Measurements from ENCODE around the gene HAUS7.

Gene HAUS7

GRCh38 chrX:153433161-153433680 lies 37.2 kb downstream of the HAUS7 start:
- H3K79me2 ChIP-seq (ENCODE audit: insufficient read depth, low read depth), result no peaks in the 10 kb centered on the region
- TF ChIP-seq CTCF (conservative IDR thresholded peaks at IDR 0.05; ENCODE audit: low read depth, low read length), result no peak
- H3K4me2 ChIP-seq, result no peak overlapping the region
- H3K4me1 ChIP-seq (ENCODE audit: low read depth, poor library complexity, severe bottlenecking), result no peaks in the 10 kb centered on the region
- H4K20me1 ChIP-seq (ENCODE audit: insufficient read depth), result no peaks in the 10 kb centered on the region
- no peaks in the 10 kb centered on the region for H3K36me3 ChIP-seq (ENCODE audit: insufficient read depth)
- H3K27ac ChIP-seq, result no peak overlapping the region
- H3K27me3 ChIP-seq (ENCODE audit: insufficient read depth, low read depth), result no peaks in the 10 kb centered on the region
- H3K9ac ChIP-seq, result no peak overlapping the region
- no peak overlapping the region for H2AFZ ChIP-seq (ENCODE audit: low read depth)
- H3K4me3 ChIP-seq (IDR thresholded peaks at IDR 0.05; ENCODE audit: insufficient read depth, low read depth, low read length), result no peak overlapping the region

GRCh38 chrX:153430796-153431195 lies 39.6 kb downstream of the HAUS7 start:
- Histone ChIP-seq H3K27ac (no peak overlapping the region), H4K20me1 (ENCODE audit: insufficient read depth) (no peaks in the 10 kb centered on the region), H3K36me3 (ENCODE audit: insufficient read depth) (no peaks in the 10 kb centered on the region), H3K27me3 (ENCODE audit: insufficient read depth, low read depth) (no peaks in the 10 kb centered on the region), H3K4me3 (IDR thresholded peaks at IDR 0.05; ENCODE audit: insufficient read depth, low read depth, low read length) (no peak overlapping the region), H3K79me2 (ENCODE audit: insufficient read depth, low read depth) (no peaks in the 10 kb centered on the region), H3K9ac (no peak overlapping the region), H3K4me1 (ENCODE audit: low read depth, poor library complexity, severe bottlenecking) (no peaks in the 10 kb centered on the region), H3K4me2 (no peak overlapping the region), H2AFZ (ENCODE audit: low read depth) (no peak overlapping the region)
- no peak for TF ChIP-seq CTCF (conservative IDR thresholded peaks at IDR 0.05; ENCODE audit: low read depth, low read length)

GRCh38 chrX:153426204-153426603 lies 44.2 kb downstream of the HAUS7 start:
- H3K79me2 ChIP-seq (ENCODE audit: insufficient read depth, low read depth), result no peaks in the 10 kb centered on the region
- no peak overlapping the region for H3K4me3 ChIP-seq (IDR thresholded peaks at IDR 0.05; ENCODE audit: insufficient read depth, low read depth, low read length)
- no peak overlapping the region for H3K4me2 ChIP-seq
- H2AFZ ChIP-seq (ENCODE audit: low read depth), result no peak overlapping the region
- H4K20me1 ChIP-seq (ENCODE audit: insufficient read depth), result no peaks in the 10 kb centered on the region
- H3K9ac ChIP-seq, result no peak overlapping the region
- H3K36me3 ChIP-seq (ENCODE audit: insufficient read depth), result no peaks in the 10 kb centered on the region
- no peaks in the 10 kb centered on the region for H3K27me3 ChIP-seq (ENCODE audit: insufficient read depth, low read depth)
- no peak for TF ChIP-seq CTCF (conservative IDR thresholded peaks at IDR 0.05; ENCODE audit: low read depth, low read length)
- no peaks in the 10 kb centered on the region for H3K4me1 ChIP-seq (ENCODE audit: low read depth, poor library complexity, severe bottlenecking)
- no peak overlapping the region for H3K27ac ChIP-seq

GRCh38 chrX:153423652-153424051 lies 46.7 kb downstream of the HAUS7 start:
- no peaks in the 10 kb centered on the region for H3K27me3 ChIP-seq (ENCODE audit: insufficient read depth, low read depth)
- no peaks in the 10 kb centered on the region for H3K4me1 ChIP-seq (ENCODE audit: low read depth, poor library complexity, severe bottlenecking)
- H3K79me2 ChIP-seq (ENCODE audit: insufficient read depth, low read depth), result no peaks in the 10 kb centered on the region
- H3K9ac ChIP-seq, result no peak overlapping the region
- TF ChIP-seq CTCF (conservative IDR thresholded peaks at IDR 0.05; ENCODE audit: low read depth, low read length), result no peak
- H4K20me1 ChIP-seq (ENCODE audit: insufficient read depth), result no peaks in the 10 kb centered on the region
- H3K4me3 ChIP-seq (IDR thresholded peaks at IDR 0.05; ENCODE audit: insufficient read depth, low read depth, low read length), result no peak overlapping the region
- no peaks in the 10 kb centered on the region for H3K36me3 ChIP-seq (ENCODE audit: insufficient read depth)
- no peak overlapping the region for H2AFZ ChIP-seq (ENCODE audit: low read depth)
- no peak overlapping the region for H3K4me2 ChIP-seq
- H3K27ac ChIP-seq, result no peak overlapping the region

Data from KMS-11 (cell line).